ENCODE results near the gene MPND.

GRCh38 chr19:4298810-4299550 lies 44.4 kb upstream of the MPND start:
- TF ChIP-seq TAF1 (IDR thresholded peaks at IDR 0.05; ENCODE audit: borderline replicate concordance, low read depth, low read length) (no peak), POLR2A (IDR thresholded peaks at IDR 0.05; ENCODE audit: low read depth, low read length) (no peak)

Data from GM12892 (cell line).